Stimulated activated CD4-positive, alpha-beta T cell treated with anti-CD3 and anti-CD28 coated beads, Interleukin-4, amount 100 ng/mL, for 48 hours (primary cell): ENCODE data around the gene SH3BP2.

ENCODE experiments used
- DNase-seq, 2 donors: peaks; one replicate each; pipeline ENCODE4 v3.0.0-alpha.2; 2020; ENCODE audit warnings: low read depth in 2 of 2

Gene SH3BP2

DNA sequence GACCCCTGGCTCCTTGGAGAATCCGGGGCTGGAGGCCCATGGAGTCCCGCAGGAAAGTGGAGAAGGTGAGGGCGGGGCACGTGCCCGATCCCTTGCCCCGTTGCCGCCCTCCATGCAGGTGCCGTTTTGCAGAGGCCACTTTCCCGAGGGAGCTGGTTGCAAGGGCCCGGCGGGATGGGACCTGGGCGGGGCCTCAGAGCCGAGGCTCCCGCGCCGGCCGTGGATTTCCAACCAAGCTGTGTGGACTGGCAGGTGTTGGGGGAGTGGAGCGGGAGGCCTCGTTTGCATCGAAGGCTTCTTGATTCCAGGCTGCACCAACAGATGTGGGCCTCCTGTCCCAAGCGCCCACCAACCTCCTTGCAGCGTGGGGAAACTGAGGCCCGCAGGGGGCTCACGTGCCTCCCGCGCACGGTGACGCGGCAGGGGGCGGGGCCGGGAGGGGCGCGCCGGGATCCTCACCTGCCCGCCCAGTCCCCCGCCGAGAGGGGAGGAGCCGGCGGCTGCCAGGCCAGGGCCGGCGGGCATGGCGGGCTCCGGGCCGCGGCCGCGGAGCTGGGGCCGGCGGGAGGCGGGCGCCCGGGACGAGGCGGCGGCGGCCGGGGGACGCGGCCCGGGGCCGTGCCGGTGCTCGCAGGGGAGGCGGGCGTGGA lies 24.9 kb downstream of the SH3BP2 start:
- no peak for DNase-seq

DNA sequence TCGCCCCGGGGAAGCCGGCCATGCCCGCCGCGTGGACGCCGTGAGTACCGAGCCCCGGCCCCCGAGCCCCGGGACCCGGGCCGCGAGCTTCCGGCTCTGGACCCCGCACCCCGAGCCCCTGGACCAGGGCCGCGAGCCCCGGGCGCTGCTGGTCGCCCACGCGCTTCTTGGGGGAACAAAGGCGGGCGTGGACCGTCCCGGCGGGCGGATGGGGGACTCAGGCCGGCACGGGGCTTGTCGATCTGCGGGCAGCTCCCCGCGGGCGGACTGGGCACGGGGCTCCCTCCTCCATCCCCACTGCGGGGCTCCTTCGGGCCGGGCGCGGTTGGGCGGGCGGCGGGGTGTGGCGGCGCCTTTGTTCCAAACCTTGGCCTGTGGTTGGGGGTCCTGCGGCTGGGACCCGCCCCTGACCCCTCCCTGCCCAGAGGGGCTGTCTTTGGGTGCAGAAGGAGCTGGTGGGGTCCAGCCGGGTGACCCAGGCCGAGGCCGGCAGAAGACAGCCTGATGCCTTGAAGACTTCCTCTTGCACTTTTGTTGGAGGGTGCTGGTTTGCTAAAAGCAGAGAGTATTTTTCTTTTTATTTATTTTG lies 25.6 kb downstream of the SH3BP2 start:
- no peak for DNase-seq

DNA sequence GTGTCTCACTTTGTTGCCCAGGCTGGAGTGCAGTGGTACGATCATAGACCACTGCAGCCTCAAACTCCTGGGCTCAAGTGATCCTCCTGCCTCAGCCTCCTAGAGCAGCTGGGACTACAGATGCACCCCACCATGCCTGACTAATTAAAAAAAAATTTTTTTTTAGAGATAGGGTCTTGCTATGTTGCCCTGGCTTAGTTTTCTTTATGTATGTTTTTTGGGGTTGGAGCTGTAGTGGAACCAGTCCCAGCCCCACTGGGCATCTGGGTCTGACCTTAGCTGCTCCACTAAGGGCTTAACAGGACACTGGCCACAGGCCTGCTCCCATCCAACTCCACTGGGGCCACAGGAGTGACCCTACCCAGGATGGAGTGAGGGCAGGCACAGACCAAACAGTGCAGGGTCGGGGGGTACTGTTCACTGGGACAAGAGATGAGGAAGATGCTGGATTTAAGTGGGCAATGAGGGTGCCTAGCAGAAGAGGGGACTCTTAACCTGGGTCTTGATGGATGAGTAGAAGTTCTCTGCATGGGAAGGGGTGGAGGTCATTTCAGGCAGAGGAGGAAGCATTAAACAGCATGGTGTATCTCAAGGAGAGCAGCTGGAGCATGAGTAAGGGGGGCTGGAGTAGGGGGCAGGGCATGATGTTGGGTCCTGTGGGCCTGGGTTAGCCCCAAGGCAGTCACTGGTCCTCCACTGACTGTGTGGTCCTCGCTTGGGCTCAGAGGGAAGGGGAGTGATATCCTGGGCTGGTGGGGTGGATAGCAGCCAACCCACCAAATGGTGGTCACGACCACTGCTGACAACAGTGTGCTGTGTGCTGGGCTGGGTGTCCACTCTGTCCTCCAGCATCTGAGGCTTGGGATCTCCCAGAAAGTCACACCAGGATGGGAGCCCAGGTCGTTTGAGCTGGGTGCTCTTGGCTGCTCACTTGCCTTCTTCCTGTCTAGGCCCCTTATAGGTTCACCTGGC lies 26.6 kb downstream of the SH3BP2 start:
- DNase-seq, result no peak

DNA sequence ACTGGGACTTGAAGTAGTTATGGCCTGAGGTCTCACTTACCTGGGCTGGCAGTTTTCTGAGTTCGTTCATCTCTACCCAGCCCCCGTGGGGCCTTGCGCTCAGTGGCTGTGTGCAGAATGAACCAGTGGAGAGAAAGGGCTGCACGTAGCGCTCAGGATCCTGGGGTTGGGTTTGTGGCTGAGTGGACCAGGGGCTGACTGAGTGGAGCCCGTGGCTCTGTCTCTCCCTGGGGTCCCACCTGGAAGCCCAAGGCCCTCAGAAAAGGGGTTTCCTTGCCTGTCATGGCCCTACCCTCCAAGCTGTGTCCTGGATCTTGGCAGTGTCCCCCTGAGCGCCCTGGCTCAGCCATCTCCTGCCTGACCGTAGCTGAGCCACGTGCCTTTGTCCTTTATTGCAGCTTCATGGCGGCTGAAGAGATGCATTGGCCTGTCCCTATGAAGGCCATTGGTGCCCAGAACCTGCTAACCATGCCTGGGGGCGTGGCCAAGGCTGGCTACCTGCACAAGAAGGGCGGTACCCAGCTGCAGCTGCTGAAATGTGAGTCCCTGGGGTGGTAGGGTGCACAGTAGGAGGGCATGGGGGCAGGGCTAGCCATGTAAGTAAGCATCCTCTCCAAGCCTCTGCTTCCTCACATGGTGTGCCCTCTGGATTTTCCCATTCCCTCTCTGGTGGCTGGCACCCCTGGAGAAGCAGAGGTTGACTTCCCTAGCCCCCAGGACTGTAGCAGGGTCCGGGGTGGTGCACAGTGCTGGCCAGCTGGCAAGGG lies 27.5 kb downstream of the SH3BP2 start:
- DNase-seq, result no peak

DNA sequence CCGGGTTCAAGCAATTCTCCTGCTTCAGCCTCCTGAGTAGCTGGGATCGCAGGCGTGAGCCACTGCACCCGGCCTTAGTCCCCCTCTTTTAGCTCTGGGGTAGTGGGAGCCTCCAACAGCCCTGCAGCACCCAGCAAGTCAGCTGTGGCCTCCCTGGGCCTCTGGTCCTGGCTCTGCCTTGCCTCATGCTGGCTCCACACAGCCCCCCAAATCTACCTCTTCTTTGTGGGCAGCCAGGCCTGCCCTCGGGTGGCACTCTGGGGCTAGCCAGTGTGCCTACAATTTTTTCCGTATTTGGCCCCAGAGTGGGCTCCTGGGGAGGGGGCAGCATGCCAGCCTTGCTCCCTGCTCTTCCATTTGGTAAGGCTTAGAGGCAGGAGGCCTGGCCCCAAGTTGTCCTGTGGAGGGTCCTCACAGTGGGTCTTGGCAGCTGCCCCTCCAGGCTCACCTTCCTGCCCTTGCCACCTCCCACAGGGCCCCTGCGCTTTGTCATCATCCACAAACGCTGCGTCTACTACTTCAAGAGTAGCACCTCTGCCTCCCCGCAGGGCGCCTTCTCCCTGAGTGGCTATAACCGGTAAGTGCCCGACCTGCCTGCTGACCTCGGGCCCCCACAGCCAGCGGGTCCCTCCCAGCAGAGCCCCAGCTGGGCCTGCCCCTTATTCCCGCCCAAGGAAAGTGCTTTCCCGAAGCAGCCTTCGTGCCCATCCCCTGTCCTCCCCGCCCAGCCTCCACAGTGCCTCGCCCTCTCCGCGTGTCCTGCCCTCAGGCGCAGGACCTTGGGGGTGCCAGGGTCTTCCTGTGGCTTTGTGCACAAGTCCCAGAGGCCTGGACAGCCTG lies 29.8 kb downstream of the SH3BP2 start:
- no peak for DNase-seq

DNA sequence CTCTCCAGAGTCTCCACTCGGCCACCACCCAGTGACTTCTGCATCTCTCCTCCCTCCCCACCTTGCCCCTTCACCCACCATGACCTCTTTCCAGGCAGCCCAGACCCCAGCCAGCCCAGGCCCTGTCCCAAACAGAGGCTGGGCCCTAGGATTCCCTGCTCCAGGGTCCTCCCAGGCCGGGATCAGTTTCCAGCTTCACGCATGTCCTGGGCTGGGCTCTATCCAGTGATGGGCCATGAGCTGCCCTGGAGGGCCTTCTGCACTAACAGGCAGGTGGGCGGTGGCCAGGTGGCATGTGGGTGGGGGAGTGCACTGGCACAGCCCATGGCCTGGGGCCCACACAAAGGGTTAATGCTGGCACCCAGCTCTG lies 30.4 kb downstream of the SH3BP2 start:
- DNase-seq, result no peak

DNA sequence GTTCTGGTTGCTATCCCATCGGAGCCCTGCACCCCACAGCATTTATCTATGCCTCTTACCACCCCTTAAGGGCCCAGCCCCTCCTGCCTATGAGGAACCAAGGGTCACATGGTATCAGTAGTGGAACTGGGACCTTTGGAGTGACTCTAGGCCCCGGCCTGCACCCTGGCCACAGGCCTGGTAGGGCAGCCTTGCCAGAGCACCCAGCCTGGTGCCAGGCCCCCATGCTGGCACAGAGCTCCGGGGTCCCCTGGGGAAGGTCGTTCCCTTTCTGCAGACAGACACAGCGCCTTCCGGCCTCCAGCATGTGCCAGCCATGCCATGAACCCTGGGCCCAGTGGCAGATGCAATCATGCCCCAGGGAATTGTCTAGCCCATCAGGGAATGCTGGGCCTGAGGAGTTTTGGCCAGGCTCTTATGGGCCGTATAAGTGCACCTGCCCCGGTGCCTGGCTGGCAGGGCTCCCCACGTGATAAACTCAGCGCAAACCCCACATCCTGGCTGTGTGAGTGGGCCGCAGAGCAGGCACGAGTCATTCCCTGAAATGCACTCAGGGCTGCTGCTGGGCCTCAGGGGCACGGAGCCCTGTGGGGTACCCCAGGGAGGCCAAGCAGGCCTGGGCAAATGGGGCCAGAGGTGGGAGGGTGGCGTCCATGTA lies 30.9 kb downstream of the SH3BP2 start:
- DNase-seq, result no peak

DNA sequence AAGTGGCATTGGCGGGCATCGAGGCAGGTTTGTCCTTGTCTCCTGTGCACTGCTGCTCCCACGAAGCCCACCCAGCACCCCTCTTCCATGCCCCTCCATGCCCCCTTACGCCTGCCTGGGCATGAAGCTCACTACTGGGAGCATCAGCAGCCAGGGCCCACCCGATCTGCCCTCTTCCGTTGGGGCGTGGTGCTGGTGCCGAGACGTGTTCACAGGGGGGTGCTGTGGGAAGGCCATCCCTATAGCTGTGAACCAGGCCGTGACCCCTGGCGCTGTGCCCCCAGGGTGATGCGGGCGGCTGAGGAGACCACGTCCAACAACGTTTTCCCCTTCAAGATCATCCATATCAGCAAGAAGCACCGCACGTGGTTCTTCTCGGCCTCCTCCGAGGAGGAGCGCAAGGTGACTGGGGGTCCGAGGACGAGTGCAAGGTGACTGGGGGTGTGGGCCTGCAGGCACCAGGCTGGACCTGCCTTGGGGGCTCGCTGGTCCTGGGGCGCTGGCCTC lies 31.5 kb downstream of the SH3BP2 start:
- DNase-seq, result no peak

DNA sequence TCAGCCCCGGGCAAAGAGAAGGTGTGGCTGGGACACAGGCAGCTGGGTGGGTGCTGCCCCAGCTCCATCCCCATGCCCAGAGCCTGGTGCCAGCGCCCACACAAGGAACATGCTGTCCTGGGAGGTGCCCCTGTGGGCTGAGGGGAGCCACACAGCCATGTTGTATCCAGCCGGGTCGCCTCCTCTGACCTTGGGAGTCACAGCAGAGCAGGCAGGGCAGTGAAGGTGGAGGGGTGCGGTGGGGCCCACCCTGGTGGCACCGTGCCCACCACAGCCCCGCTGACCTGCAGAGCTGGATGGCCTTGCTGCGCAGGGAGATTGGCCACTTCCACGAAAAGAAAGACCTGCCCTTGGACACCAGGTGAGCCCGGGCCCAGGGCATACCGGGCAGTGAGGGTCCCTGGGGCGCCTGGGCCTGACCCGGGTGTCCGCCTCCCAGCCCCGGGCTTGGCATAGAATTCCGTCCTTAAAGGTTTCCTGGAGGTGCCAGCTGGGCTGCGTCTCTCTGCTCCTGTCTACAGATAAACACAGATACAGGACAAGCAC lies 32.0 kb downstream of the SH3BP2 start:
- DNase-seq, result no peak

DNA sequence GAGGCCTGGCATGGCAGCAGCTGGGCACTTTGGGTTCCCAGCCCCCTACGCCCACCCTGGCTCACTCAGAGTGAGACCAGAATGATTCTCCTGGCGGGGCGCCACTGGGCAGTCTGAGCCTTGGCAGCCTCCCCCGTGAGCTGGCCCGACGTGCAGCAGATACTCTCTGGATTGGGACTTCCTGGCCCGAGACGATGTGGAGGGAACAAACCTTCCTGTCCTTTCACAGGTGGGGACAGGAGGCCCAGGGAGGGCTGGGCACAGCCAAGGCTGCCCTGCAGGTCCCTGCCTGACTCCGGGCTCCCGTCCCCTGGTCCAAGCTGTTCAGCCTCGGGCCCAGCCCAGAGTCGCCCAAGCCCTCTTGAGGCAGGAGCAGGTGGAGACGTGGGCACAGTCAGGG lies 32.9 kb downstream of the SH3BP2 start:
- DNase-seq, result no peak

DNA sequence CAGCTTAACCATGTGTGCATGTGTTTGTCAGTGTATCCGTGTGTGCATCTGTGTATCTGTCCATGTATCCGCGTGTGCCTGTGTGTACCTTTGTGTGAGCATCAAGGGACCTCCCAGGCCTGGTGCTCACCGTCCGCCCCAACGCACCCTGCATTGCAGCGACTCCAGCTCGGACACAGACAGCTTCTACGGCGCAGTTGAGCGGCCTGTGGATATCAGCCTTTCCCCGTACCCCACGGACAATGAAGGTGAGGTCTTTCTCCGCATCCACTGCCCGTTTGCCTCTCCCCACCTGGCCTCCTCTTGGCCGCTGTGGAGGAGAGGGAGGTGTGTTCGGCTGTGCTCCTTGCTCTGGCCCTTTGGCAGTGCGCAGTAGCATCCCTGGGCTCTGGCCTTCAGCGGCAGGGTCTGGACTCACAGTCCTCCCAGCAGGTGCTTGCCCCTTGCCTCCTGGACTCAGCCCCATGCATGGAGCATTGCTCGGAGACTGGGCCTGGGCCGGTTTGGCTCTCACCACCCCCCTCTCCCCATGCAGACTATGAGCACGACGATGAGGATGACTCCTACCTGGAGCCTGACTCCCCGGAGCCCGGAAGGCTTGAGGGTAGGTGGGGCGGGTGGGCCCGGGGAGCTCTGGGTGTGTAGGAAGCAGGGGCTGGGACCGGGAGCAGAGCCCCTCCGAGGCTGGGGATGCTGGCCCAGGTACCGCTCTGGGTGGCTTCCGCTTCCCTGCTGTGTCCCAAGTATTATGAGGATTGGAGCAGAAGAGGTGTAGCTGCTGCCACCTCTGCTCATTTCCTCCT lies 34.4 kb downstream of the SH3BP2 start:
- no peak for DNase-seq

DNA sequence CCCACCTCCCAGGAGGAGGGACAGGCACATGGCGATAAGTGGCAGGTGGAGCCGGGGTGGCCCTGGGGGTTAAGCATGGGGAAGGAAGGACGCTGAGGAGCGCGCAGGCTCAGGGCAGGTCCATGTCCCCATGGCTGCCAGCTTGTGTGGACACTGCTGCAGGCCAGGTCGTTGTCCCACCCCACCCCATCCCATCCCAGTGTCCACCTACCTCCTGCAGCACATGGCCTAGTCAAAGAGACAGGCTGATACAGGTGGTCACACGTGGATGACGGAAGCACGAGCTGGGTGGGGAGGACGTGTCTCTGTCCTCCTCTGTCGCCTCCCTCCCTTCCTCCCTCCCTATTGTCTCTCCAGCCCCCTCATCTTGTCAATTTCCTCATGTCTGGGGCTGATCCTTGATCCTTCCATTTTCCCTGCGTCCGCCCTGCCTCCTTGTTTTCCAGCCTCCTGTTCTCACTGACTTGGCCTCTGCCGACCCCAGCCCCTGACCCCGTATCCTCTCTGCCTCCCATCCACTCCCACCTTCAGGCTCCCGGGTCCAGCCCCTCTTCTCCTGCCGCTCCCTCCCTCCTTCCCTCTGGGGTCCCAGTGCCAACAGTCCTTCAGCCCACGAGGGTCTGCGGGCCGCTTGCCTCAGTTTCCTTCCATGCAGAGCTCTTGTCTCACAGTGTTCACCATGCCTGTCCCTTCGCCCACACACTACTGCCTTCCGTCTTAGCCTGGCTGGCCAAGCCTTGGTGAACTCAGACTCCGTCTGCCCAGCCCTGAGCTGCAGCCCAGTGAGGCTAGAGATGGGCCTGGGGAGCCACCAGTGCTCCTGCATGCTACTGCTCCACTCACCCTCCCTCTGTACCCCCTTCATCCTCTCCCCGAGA lies 35.2 kb downstream of the SH3BP2 start:
- no peak for DNase-seq

DNA sequence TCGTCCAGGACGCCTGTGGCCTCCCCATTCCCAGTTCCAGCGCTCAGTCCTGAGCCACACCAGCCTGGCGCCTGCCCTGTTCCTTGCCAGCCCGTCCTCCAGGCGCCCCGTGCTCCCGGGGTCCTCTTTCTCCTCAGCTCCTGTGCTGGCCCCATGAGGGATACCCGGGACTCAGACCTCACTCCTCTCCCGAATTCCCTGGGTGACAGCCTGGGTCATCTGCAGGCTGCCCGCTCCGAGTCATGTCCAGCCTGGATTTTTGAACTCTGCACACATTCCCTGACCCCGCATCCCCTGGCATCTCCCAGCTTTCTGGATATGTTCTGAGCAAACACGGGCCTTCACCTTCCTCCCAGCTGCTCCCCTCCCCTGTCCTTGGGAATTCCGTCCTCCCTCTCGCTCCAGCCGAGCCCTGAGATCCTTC lies 35.9 kb downstream of the SH3BP2 start:
- no peak for DNase-seq

DNA sequence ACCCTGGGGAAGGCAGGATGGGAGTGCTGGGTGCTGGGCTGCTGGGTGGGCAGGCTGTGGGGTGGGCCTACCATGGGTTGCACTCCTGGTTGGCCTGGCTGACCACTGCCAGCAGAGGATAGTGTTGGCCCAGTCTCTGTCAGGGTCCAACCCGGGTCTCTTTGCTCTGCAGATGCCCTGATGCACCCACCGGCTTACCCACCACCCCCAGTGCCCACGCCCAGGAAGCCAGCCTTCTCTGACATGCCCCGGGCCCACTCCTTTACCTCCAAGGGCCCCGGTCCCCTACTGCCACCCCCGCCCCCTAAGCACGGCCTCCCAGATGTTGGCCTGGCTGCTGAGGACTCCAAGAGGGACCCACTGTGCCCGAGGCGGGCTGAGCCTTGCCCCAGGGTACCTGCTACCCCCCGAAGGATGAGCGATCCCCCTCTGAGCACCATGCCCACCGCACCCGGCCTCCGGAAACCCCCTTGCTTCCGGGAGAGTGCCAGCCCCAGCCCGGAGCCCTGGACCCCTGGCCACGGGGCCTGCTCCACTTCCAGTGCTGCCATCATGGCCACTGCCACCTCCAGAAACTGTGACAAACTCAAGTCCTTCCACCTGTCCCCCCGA lies 36.5 kb downstream of the SH3BP2 start:
- DNase-seq, result no peak

DNA sequence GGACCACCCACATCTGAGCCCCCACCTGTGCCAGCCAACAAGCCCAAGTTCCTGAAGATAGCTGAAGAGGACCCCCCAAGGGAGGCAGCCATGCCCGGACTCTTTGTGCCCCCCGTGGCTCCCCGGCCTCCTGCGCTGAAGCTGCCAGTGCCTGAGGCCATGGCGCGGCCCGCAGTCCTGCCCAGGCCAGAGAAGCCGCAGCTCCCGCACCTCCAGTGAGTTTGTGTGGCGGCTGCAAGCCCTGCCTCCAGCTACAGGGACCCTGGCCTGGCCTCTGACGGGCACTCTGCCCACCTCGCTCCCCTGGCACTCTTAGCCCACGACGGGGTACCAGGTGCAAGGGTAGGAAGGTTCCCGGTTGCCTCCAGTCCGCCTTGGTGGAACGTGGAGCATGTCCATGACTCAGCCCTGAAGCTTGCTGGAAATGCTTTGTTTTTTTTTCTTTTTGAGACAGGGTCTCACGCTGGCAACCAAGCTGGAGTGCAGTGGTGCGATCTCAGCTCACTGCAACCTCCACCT lies 37.1 kb downstream of the SH3BP2 start:
- DNase-seq, result no peak

DNA sequence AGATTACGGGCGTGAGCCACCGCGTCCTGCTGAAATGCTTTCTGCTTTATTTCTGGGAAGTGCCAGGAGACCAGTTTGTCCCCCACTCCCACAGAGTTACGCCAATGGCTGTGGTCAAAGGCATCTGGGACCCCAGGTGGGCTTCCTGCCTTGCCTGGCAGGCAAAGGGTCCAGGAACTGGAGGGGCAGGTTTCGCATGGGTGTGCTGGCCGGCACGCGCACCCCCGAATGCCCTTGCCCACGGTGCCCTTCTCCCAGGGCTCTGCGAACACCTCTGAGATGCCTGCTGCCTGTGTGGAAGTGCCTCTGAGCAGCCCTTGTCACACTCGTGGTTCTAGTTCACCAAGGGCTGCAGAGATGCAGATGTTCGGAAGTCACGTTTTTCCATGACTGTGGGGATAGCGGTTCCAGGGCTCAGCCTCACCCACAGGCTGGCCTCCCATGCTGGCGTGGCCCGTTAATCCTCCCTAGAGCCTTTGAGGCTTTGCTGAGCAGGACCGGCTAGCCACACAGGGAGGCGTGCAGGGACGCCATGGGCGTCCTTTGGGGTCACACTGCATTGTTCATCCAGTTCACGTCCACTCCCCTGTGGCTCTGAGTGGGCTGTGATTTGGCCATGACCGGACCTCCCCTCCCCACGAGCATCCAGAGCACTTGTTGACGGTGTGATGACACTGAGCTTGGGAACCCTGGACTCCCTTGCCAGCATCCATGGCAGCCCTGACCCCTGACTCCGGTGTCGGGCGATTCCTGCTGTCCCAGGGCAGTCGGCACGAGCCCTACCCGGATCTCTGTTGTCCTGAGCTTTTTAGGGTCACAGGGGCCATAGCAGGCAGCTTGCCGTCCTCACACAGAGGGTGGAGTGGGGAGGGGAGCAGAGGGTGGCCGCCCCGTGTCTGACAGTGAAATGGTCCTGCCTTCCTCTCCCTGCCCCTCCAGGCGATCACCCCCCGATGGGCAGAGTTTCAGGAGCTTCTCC lies 38.0 kb downstream of the SH3BP2 start:
- DNase-seq, result no peak
